ENCODE measurements around the gene RXRG. TPM values are rescaled to one million over a fixed set of nuclear protein-coding genes. Genes with fewer than 3 reads are reported as not detected.

The RXRG gene
- polyA plus RNA-seq, 1 donor from 2014 or later: 0.78 TPM

DNA sequence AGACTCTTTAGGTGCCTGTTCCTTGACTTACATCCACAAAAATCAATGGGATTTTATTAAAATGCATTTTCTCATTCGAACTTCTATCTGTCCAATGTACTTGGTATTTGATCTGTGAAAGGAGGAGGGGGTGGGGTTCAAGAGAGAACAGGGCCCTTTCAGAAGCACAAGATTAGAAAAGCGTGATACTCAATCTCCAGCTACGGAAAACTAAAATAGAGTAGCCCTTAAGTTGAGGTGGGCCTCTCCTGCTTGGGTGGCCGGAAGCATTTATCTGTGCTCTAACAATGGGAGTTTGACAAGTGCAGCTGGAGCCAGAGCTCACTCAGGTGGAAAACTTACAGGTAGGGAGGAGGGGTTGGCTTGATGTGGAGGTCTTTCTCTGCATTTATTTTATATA, 462 bp upstream of the RXRG start:
- no peak overlapping the region for H3K27ac ChIP-seq (ENCODE audit: low read length)
- peak overlapping the region; percentile 86 for H3K4me2 ChIP-seq (ENCODE audit: low read length)
- H3K27me3 ChIP-seq (ENCODE audit: insufficient read depth, low read depth, low read length): peaks cover 15% of the 10 kb centered on the region
- no peaks in the 10 kb centered on the region for H3K36me3 ChIP-seq (ENCODE audit: insufficient read depth, low read length)
- H3K9me3 ChIP-seq (ENCODE audit: low read length): no peaks in the 10 kb centered on the region
- no peaks in the 10 kb centered on the region for H3K79me2 ChIP-seq (replicated peaks; ENCODE audit: insufficient read depth, low read length)
- no peaks in the 10 kb centered on the region for H3K9me2 ChIP-seq (ENCODE audit: insufficient read depth, low read length)
- no peak for TF ChIP-seq EZH2 (IDR thresholded peaks at IDR 0.05; ENCODE audit: borderline replicate concordance, insufficient read depth, low read length, poor library complexity, severe bottlenecking)
- no peak for TF ChIP-seq CTCF (IDR thresholded peaks at IDR 0.05; ENCODE audit: poor library complexity, severe bottlenecking)
- no peak for TF ChIP-seq RAD21 (conservative IDR thresholded peaks at IDR 0.05)
- no peak for TF ChIP-seq MXI1 (conservative IDR thresholded peaks at IDR 0.05; ENCODE audit: poor library complexity, severe bottlenecking)
- no peak for TF ChIP-seq EP300 (conservative IDR thresholded peaks at IDR 0.05; ENCODE audit: poor library complexity, severe bottlenecking)
- TF ChIP-seq REST (IDR thresholded peaks at IDR 0.05; ENCODE audit: borderline replicate concordance): no peak
- no peaks in the 10 kb centered on the region for H3F3A ChIP-seq (ENCODE audit: insufficient read depth, low read length, poor library complexity, severe bottlenecking)
- H2AFZ ChIP-seq (ENCODE audit: low read depth, low read length): no peak overlapping the region
- no peaks in the 10 kb centered on the region for H4K20me1 ChIP-seq (ENCODE audit: insufficient read depth)
- H3K4me3 ChIP-seq (ENCODE audit: low read length): peak overlapping the region; percentile 66
- no peak overlapping the region for H3K9ac ChIP-seq (ENCODE audit: low read length)

DNA sequence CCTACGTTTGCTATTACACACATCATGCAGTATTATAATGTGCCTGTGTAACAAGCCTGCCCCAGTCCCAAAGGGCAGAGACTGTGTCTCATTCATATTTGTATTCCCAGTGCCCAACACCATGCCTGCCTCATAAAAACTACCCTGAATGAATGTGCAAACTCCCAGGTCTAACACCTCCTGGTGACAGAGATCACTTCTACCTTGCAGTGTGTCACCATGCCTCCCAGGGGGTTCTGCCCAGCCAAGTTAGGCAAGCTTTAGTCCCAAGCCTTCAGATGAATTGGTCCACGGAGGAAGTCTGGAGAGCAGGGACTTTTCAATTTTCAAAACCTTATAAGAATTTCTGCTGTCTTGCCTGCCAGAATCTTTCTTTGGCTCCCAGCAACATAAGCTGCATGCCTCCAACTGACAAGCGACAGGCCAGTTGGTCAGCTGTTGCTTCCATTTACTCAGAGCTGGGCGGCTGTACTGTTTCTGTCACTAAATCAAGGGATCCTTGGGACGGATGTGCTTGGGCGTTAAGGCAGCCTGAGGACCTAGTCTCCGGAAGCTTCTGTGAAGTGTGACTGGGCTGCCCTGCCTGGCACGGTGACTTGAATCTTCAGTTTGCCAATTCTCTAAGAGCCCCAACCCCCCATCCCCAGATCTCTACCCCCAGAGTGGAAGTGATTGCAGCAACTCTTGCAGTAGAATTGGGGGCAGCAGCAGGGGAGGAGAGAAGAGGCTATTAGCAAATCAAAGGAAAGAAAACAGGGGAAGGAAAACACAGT, 1.2 kb downstream of the RXRG start:
- Histone ChIP-seq H3K27ac (ENCODE audit: low read length) (no peak overlapping the region), H3F3A (ENCODE audit: insufficient read depth, low read length, poor library complexity, severe bottlenecking) (no peaks in the 10 kb centered on the region), H3K9ac (ENCODE audit: low read length) (no peak overlapping the region), H3K9me3 (ENCODE audit: low read length) (no peaks in the 10 kb centered on the region), H4K20me1 (ENCODE audit: insufficient read depth) (no peaks in the 10 kb centered on the region), H3K36me3 (ENCODE audit: insufficient read depth, low read length) (no peaks in the 10 kb centered on the region), H3K4me3 (ENCODE audit: low read length) (peak overlapping the region; percentile 66), H3K4me2 (ENCODE audit: low read length) (peak overlapping the region; percentile 28), H3K27me3 (ENCODE audit: insufficient read depth, low read depth, low read length) (peaks cover 15% of the 10 kb centered on the region), H3K79me2 (replicated peaks; ENCODE audit: insufficient read depth, low read length) (no peaks in the 10 kb centered on the region), H3K9me2 (ENCODE audit: insufficient read depth, low read length) (no peaks in the 10 kb centered on the region), H2AFZ (ENCODE audit: low read depth, low read length) (no peak overlapping the region)
- TF ChIP-seq EP300 (conservative IDR thresholded peaks at IDR 0.05; ENCODE audit: poor library complexity, severe bottlenecking): no peak
- no peak for TF ChIP-seq TAF1 (IDR thresholded peaks at IDR 0.05; ENCODE audit: low read depth)
- TF ChIP-seq REST (IDR thresholded peaks at IDR 0.05; ENCODE audit: borderline replicate concordance): no peak
- TF ChIP-seq CTCF (IDR thresholded peaks at IDR 0.05; ENCODE audit: poor library complexity, severe bottlenecking): no peak
- TF ChIP-seq SMC3 (conservative IDR thresholded peaks at IDR 0.05; ENCODE audit: poor library complexity): no peak
- no peak for TF ChIP-seq MXI1 (conservative IDR thresholded peaks at IDR 0.05; ENCODE audit: poor library complexity, severe bottlenecking)
- no peak for TF ChIP-seq RAD21 (conservative IDR thresholded peaks at IDR 0.05)
- TF ChIP-seq POLR2AphosphoS5 (IDR thresholded peaks at IDR 0.05): no peak
- TF ChIP-seq EZH2 (IDR thresholded peaks at IDR 0.05; ENCODE audit: borderline replicate concordance, insufficient read depth, low read length, poor library complexity, severe bottlenecking): no peak
